Uterus (tissue), 4 donors: ENCODE results near the gene WBP1. TPM values are rescaled to one million over a fixed set of nuclear protein-coding genes. Genes with fewer than 3 reads are reported as not detected.

ENCODE experiments used
- DNase-seq, 2 donors: peaks; one replicate each; pipeline ENCODE4 v3.0.0-alpha.2; 2019 to 2020
- H3K27ac ChIP-seq, 2 donors: fragments of 200-600 bp; sonication (generic); 1 replicate in 1 of 2; 2 replicates in 1 of 2; pipeline ENCODE4 v1.5.1; 2016 to 2018
- H3K27me3 ChIP-seq, 2 donors: fragments of 200-600 bp; sonication (generic); one replicate each; pipeline ENCODE4 v1.5.1; 2018 to 2019; ENCODE audit warnings: control low read depth in 1 of 2
- H3K36me3 ChIP-seq, 2 donors: fragments of 200-600 bp; sonication (generic); one replicate each; pipeline ENCODE4 v1.5.1; 2019; ENCODE audit warnings: control low read depth in 1 of 2
- H3K4me1 ChIP-seq, 2 donors: fragments of 200-600 bp; sonication (generic); one replicate each; pipeline ENCODE4 v1.5.1; 2018 to 2019; ENCODE audit warnings: control low read depth in 1 of 2
- H3K4me3 ChIP-seq, 2 donors: fragments of 200-600 bp; sonication (generic); 1 replicate in 1 of 2; 2 replicates in 1 of 2; pipeline ENCODE4 v1.5.1; 2018 to 2019; ENCODE audit warnings: mild to moderate bottlenecking in 1 of 2
- H3K9me3 ChIP-seq, 2 donors: fragments of 200-600 bp; sonication (generic); one replicate each; pipeline ENCODE4 v1.5.1; 2019; ENCODE audit warnings: control low read depth in 1 of 2
- POLR2A ChIP-seq, 2 donors: fragments of 450-650 bp; IDR thresholded peaks; one replicate each; pipeline ENCODE4 v1.6.1; 2016; ENCODE audit warnings: antibody characterized with exemption in 2 of 2, mild to moderate bottlenecking in 1 of 2, moderate library complexity in 1 of 2
- intact Hi-C: fragments of 100-400 bp; cut with DNase I; formaldehyde crosslinking; loops from one replicate; pipeline ENCODE4 v1.15.1; 2023; ENCODE audit warnings: low total_unique reads
- total RNA-seq, 4 donors: library from RNA; depleted of rRNA in 3 of 4; stranded (reverse); fragments of >200 nt in 3 of 4; gene quantifications; one replicate each; pipeline versions ENCODE4 v1.1.0 to v1.2.4, GENCODE V29; 2014 to 2023
- TF ChIP-seq, protein P1 (sequence below), 4 experiments: fragments of 200-600 bp in 2 of 4; fragments of 450-650 bp in 2 of 4; sonication (generic) in 2 of 4; IDR thresholded peaks; one replicate each; pipeline ENCODE4 v1.5.1; 2016 to 2019; ENCODE audit warnings: antibody characterized with exemption in 4 of 4, mild to moderate bottlenecking in 2 of 4, moderate library complexity in 1 of 4
- donor health status: DM: yes; HTN: yes; CAD: no.

The WBP1 gene
- total RNA-seq, 4 donors from 2014 or later = 25.4 to 74.2 (median 50.8) TPM

DNA sequence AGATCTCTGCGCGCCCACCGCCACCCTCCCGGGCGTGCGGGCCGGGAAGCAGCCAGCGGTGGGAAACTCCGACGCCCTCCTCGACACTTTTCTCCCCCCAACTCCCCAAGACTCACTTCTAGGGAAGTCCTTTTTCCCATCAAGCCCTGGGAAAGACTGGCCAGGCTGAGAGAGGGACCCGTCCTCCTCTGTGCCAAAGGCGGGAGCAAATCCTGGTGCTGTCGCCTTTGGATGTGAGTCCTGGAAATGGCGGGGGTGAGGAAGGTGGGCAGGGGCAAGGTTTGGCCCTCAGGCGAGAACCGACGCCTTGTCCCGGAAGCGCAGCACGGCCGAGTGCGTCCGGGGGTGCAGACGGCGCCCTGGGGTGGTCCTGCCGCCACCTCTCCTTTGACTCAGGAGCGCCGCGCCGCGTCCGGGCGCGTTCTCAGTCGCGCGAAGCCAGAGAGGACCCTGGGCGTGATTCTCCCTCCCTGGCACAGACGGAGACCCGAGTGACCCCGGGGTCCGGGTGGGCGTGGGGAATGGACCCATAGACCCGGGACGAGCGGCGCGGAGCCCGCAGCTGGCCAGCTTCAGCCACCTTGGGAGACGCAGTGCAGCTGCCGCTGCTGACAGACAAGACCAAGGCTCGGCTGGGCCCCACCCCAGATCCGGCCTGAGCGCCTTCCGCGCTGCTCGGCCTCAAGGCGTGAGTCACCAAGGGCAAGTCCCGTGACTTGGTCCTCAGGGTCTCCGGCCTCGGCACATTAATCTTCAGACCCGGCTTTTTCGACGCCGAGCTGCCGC lies 44.7 kb downstream of the WBP1 start:
- Histone ChIP-seq H3K27me3 (peaks cover 4 to 26% of the 10 kb centered on the region in 2 donors), H3K4me1 (peaks cover 0 to 21% of the 10 kb centered on the region in 2 donors), H3K4me3 (peak overlapping the region; percentile 23 to 38), H3K9me3 (no peaks in the 10 kb centered on the region), H3K36me3 (no peaks in the 10 kb centered on the region), H3K27ac (peak overlapping the region in 1 of 2 donors; percentile 77)
- DNase-seq = peak; percentile 61 to 69
- TF ChIP-seq, protein P1, sequence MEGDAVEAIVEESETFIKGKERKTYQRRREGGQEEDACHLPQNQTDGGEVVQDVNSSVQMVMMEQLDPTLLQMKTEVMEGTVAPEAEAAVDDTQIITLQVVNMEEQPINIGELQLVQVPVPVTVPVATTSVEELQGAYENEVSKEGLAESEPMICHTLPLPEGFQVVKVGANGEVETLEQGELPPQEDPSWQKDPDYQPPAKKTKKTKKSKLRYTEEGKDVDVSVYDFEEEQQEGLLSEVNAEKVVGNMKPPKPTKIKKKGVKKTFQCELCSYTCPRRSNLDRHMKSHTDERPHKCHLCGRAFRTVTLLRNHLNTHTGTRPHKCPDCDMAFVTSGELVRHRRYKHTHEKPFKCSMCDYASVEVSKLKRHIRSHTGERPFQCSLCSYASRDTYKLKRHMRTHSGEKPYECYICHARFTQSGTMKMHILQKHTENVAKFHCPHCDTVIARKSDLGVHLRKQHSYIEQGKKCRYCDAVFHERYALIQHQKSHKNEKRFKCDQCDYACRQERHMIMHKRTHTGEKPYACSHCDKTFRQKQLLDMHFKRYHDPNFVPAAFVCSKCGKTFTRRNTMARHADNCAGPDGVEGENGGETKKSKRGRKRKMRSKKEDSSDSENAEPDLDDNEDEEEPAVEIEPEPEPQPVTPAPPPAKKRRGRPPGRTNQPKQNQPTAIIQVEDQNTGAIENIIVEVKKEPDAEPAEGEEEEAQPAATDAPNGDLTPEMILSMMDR (IDR thresholded peaks at IDR 0.05) = no peak
- TF ChIP-seq POLR2A (IDR thresholded peaks at IDR 0.05) = peak in 1 of 2 donors; percentile 29
- intact Hi-C loops = no loop called here

DNA sequence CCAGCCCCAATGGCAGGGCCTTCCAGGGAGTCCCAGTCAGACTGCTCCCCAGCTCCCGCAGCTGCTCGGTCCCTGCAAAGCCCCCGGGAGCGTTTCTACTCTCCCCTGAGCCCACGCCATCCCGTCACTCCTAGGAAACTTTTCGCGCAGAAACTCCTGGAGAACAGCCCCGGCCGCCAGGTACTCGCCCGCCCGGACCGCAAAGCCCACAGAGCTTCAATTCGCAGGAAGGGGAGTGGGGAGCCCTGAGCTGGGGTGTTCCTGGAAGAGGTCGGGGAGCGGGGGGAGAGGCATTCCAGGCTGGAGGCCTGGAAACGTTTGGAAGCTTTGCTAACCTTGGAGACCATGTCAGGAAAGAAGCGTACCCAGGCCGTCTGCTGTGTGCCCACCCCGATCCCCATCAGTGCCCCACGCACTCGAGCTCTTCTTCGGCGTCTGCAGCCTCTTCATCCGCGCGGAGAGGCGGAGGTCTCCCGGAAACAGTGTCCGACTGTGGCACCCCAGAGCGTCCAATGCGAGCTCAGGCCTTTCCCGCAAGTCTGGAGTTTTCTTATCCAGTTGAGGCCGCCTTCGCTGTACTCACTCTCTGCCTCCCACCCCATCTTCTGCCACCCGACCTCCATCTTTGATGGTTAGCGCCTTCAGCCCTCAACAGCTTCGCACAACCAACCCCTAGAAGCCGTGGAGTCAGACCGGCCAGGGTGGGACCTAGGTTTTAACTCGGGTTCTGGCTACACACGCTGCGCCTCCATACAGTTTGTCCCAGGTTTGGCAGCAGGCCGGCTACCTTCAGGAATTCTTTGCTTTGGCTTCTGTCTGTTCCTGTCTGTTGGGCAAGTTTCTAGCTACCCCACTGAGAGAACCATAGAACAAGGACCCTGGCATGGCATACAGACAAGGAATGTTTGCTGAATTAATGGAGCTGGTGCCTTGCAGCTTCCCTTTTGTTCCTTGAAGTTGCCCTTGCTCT lies 45.6 kb downstream of the WBP1 start:
- DNase-seq = no peak
- Histone ChIP-seq H3K4me3 (peak overlapping the region; percentile 23 to 38), H3K4me1 (peaks cover 0 to 15% of the 10 kb centered on the region in 2 donors), H3K36me3 (no peaks in the 10 kb centered on the region), H3K9me3 (no peaks in the 10 kb centered on the region), H3K27ac (peak overlapping the region in 1 of 2 donors; percentile 77), H3K27me3 (peaks cover 4 to 17% of the 10 kb centered on the region in 2 donors)
- no peak for TF ChIP-seq POLR2A (IDR thresholded peaks at IDR 0.05)
- intact Hi-C loops = no loop called here

DNA sequence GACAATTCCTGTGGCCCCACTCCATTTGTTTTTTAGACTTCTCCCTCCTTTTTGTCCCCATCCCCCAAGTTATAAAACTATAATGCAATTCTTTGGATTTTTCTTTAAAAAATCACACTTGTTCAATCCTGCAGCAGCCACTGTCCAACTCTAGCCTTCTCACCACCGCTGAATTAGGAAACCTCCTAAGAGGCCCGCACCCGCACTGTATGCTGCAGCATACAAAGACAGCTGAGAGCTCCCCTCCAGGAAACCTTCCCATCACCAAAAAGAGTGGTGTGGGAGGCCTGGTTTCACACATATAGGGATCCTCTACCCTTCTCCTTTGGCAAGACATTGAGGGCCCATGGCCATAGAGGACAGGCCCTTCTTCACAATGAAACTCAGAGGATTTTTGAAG lies 46.4 kb downstream of the WBP1 start:
- Histone ChIP-seq H3K4me1 (peaks cover 0 to 9% of the 10 kb centered on the region in 2 donors), H3K9me3 (no peaks in the 10 kb centered on the region), H3K27me3 (peaks cover 0 to 11% of the 10 kb centered on the region in 2 donors), H3K27ac (no peak overlapping the region), H3K4me3 (no peak overlapping the region), H3K36me3 (no peaks in the 10 kb centered on the region)
- no peak for DNase-seq
- intact Hi-C loops = no loop called here
- no peak for TF ChIP-seq POLR2A (IDR thresholded peaks at IDR 0.05)
- TF ChIP-seq, protein P1 (IDR thresholded peaks at IDR 0.05) = no peak

DNA sequence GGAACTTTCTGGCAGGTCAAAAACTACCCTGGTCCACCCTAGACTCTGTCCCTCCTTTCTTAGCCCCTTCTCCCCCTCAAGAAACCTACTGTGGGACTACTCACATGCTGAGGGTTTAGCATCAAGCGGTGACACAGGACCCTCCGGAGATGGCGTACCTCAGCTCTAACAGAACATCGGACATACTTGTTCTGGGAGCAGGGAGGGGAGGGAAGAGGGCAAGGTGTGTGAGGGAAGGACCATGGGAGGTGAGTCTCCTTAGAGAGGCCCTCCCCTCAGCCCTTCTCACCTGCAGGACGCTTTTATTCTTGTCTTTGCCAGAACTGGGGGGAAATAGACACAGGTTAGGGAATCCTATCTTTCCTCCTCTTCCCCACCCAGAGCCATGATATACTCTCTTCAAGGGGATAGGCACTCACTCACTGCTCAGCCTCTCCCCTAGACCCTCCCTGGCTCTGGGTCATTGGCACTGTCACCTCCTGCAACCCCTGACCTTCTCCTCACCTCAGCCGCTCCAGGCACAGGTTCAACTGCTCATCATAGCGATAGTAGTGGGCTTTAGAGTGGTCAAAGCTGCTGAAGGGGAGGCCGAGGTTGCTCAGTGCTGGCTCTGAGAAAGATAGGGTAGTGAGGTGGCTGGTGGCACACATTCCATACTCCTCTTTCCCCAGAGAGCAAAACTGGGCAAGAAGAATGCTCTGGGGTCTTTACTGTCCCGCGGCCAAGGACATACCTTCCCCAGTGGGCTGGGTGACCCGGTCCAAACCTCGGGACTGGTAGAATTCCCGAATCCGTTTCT lies 47.4 kb downstream of the WBP1 start:
- H3K27me3 ChIP-seq = peaks cover 0 to 4% of the 10 kb centered on the region in 2 donors
- DNase-seq = no peak

More for the DNA sequence above, 47.4 kb downstream of the WBP1 start:
- H3K27ac ChIP-seq = no peak overlapping the region
- intact Hi-C loops = no loop called here
- H3K36me3 ChIP-seq = no peaks in the 10 kb centered on the region
- no peaks in the 10 kb centered on the region for H3K9me3 ChIP-seq
- H3K4me3 ChIP-seq = no peak overlapping the region
- H3K4me1 ChIP-seq = peaks cover 0 to 9% of the 10 kb centered on the region in 2 donors
- TF ChIP-seq POLR2A (IDR thresholded peaks at IDR 0.05) = no peak
- TF ChIP-seq, protein P1 (IDR thresholded peaks at IDR 0.05) = no peak
